Activated CD4-positive, alpha-beta memory T cell treated with anti-CD3 and anti-CD28 coated beads for 36 hours (primary cell): ENCODE measurements around the gene ALDH7A1. TPM values are rescaled to one million over a fixed set of nuclear protein-coding genes. Genes with fewer than 3 reads are reported as not detected.

Experiments used
- CTCF ChIA-PET: fragments of 350-600 bp; sonication (Branson Sonifier 250); formaldehyde crosslinking; loops from one replicate; lab custom pipeline; 2021; ENCODE audit warnings: antibody characterized with exemption, inconsistent platforms; lab: Charles Lee
- POLR2A ChIA-PET: fragments of 350-600 bp; sonication (Branson Sonifier 250); formaldehyde crosslinking; loops from one replicate; lab custom pipeline; 2021; ENCODE audit warnings: antibody characterized with exemption; lab: Charles Lee
- DNase-seq: peaks from one replicate; pipeline ENCODE4 v3.0.0-alpha.2; 2020
- H3K27ac Mint-ChIP-seq: one replicate; pipeline ENCODE4 v1.8.0; 2021; ENCODE audit warnings: mixed read lengths
- H3K27me3 Mint-ChIP-seq: one replicate; pipeline ENCODE4 v1.8.0; 2021; ENCODE audit warnings: mixed read lengths
- H3K36me3 Mint-ChIP-seq: one replicate; pipeline ENCODE4 v1.8.0; 2021; ENCODE audit warnings: mixed read lengths
- H3K4me1 Mint-ChIP-seq: one replicate; pipeline ENCODE4 v1.8.0; 2021; ENCODE audit warnings: low read depth, mixed read lengths
- H3K4me3 Mint-ChIP-seq: one replicate; pipeline ENCODE4 v1.8.0; 2021; ENCODE audit warnings: mild to moderate bottlenecking, mixed read lengths
- H3K9me3 Mint-ChIP-seq: one replicate; pipeline ENCODE4 v1.8.0; 2021; ENCODE audit warnings: mixed read lengths
- intact Hi-C: fragments of 100-400 bp; cut with micrococcal nuclease; formaldehyde crosslinking; loops from one replicate; pipeline ENCODE4 v1.15.1; 2023
- total RNA-seq, 2 experiments: library from RNA; stranded (reverse); gene quantifications; one replicate each; pipeline ENCODE4 v1.2.3, GENCODE V29; 2021

Gene ALDH7A1
- total RNA-seq, 2 experiments from 2014 or later, result 5.3 to 5.7 TPM

GRCh38 chr5:126482591-126482990 is 112.4 kb downstream of the ALDH7A1 start:
- H3K4me1 Mint-ChIP-seq, result no peaks in the 10 kb centered on the region
- POLR2A ChIA-PET, result no interaction called here
- no peaks in the 10 kb centered on the region for H3K9me3 Mint-ChIP-seq
- no peaks in the 10 kb centered on the region for H3K27me3 Mint-ChIP-seq
- peaks cover 31% of the 10 kb centered on the region for H3K36me3 Mint-ChIP-seq
- no peak overlapping the region for H3K27ac Mint-ChIP-seq
- CTCF ChIA-PET, result interaction anchor here (0.7 kb wide), 1 partner anchor 144 kb away, joined by 3 read pairs; no protein-coding TSS in a partner anchor
- H3K4me3 Mint-ChIP-seq, result no peak overlapping the region
- no peak for DNase-seq
- intact Hi-C loops, result no loop called here

- no peak overlapping the region for H3K27ac Mint-ChIP-seq
- intact Hi-C loops, result no loop called here
Observed at GRCh38 chr5:126481243-126481642, 113.8 kb downstream of the ALDH7A1 start.

More at GRCh38 chr5:126481243-126481642, 113.8 kb downstream of the ALDH7A1 start:
- Mint-ChIP-seq H3K27me3 (no peaks in the 10 kb centered on the region), H3K4me1 (no peaks in the 10 kb centered on the region), H3K4me3 (no peak overlapping the region), H3K36me3 (peaks cover 20% of the 10 kb centered on the region), H3K9me3 (no peaks in the 10 kb centered on the region)
- ChIA-PET POLR2A (no interaction called here), CTCF (no interaction called here)
- DNase-seq, result no peak

Other genes with a start within 250 kb of the ALDH7A1 start
- gene GRAMD2B, start 171.8 kb downstream of the ALDH7A1 start, total RNA-seq, result 10 to 100 TPM in 1 of 2 experiments, 1 to 10 TPM in 1; 9.9 to 10.4 TPM
- 10 to 100 TPM; 40.7 to 43.2 TPM for gene PHAX, start 5.7 kb upstream of the ALDH7A1 start, total RNA-seq
- 100 to 1,000 TPM; 212 to 215 TPM for gene LMNB1, start 181.9 kb upstream of the ALDH7A1 start, total RNA-seq